BLaER1 treated with 17β-estradiol and CSF1 and Interleukin-3, amounts not matched to agents 10 nM and 100 nM (cell line): ENCODE results near the gene HMGN4.
A peak's percentile ranks its signal among the peaks of the same experiment; 100 is the strongest.
"Not testable (repeated sequence)": the region's sequence is repeated elsewhere in the genome, so short reads cannot be mapped to it uniquely, and the experiment has no call there.

Experiments
- H3K27ac ChIP-seq, 11 experiments: shearing (Covaris generic); formaldehyde crosslinking; 2 replicates each; pipeline ENCODE4 v1.8.1; 2022
- H3K27me3 ChIP-seq, 11 experiments: shearing (Covaris generic); formaldehyde crosslinking; 2 replicates each; pipeline ENCODE4 v1.8.1; 2022
- H3K36me3 ChIP-seq, 11 experiments: shearing (Covaris generic); formaldehyde crosslinking; 2 replicates each; pipeline ENCODE4 v1.8.1; 2022
- H3K4me1 ChIP-seq, 10 experiments: shearing (Covaris generic); formaldehyde crosslinking; 2 replicates each; pipeline ENCODE4 v1.8.1; 2022
- H3K4me2 ChIP-seq, 11 experiments: shearing (Covaris generic); formaldehyde crosslinking; 2 replicates each; pipeline ENCODE4 v1.8.1; 2022
- H3K4me3 ChIP-seq, 10 experiments: shearing (Covaris generic); formaldehyde crosslinking; 2 replicates each; pipeline ENCODE4 v1.8.1; 2022
- H3K9ac ChIP-seq, 11 experiments: shearing (Covaris generic); formaldehyde crosslinking; 2 replicates each; pipeline ENCODE4 v1.8.1; 2022
- H3K9me3 ChIP-seq, 11 experiments: shearing (Covaris generic); formaldehyde crosslinking; replicated peaks in 1 of 11; 2 replicates each; pipeline ENCODE4 v1.8.1; 2022
- H4K20me1 ChIP-seq, 11 experiments: shearing (Covaris generic); formaldehyde crosslinking; 2 replicates each; pipeline ENCODE4 v1.8.1; 2022
- Cebpa-rat ChIP-seq, 11 experiments: shearing (Covaris generic); IDR thresholded peaks; 2 replicates each; pipeline ENCODE4 v1.8.1; 2022

Gene HMGN4

GRCh38 chr6:26539071-26539615 lies 977 bp downstream of the HMGN4 start:
- Histone ChIP-seq H3K9ac (peak overlapping the region; percentile 88 to 95 (median 91)), H3K27ac (peak overlapping the region; percentile 77 to 96 (median 89))

GRCh38 chr6:26541579-26541978 lies 3.4 kb downstream of the HMGN4 start:
- H3K4me3 ChIP-seq: no peak overlapping the region
- peaks cover 21 to 55% (median 32%) of the 10 kb centered on the region in 10 experiments for H3K4me1 ChIP-seq
- no peaks in the 10 kb centered on the region for H3K27me3 ChIP-seq
- no peak overlapping the region for H3K9ac ChIP-seq
- no peaks in the 10 kb centered on the region for H3K9me3 ChIP-seq
- H4K20me1 ChIP-seq: peaks cover 0 to 22% (median 6%) of the 10 kb centered on the region in 11 experiments; a peak in 6 of 22 replicates
- H3K27ac ChIP-seq: no peak overlapping the region
- no peak for TF ChIP-seq Cebpa-rat (IDR thresholded peaks at IDR 0.05)
- peaks cover 16 to 65% (median 50%) of the 10 kb centered on the region in 11 experiments for H3K36me3 ChIP-seq
- peak overlapping the region in 5 of 11 experiments; percentile 1 to 27 (median 7); a peak in 3 of 22 replicates for H3K4me2 ChIP-seq

More at GRCh38 chr6:26539071-26539615, 977 bp downstream of the HMGN4 start:
- H3K9me3 ChIP-seq: no peaks in the 10 kb centered on the region
- H3K4me3 ChIP-seq: peak overlapping the region; percentile 78 to 99 (median 85)
- H3K4me2 ChIP-seq: peak overlapping the region; percentile 85 to 96 (median 92)
- H4K20me1 ChIP-seq: peaks cover 0 to 18% (median 0%) of the 10 kb centered on the region in 11 experiments; a peak in 5 of 22 replicates
- no peaks in the 10 kb centered on the region for H3K27me3 ChIP-seq
- peaks cover 12 to 40% (median 26%) of the 10 kb centered on the region in 11 experiments; a peak in 21 of 22 replicates for H3K36me3 ChIP-seq
- no peak for TF ChIP-seq Cebpa-rat (IDR thresholded peaks at IDR 0.05)
- peaks cover 33 to 65% (median 50%) of the 10 kb centered on the region in 10 experiments for H3K4me1 ChIP-seq

GRCh38 chr6:26543953-26544352 lies 5.8 kb downstream of the HMGN4 start:
- Histone ChIP-seq H4K20me1 (peaks cover 0 to 22% (median 6%) of the 10 kb centered on the region in 11 experiments; a peak in 6 of 22 replicates), H3K4me1 (peaks cover 13 to 53% (median 26%) of the 10 kb centered on the region in 10 experiments), H3K36me3 (peaks cover 16 to 76% (median 53%) of the 10 kb centered on the region in 11 experiments), H3K9ac (no peak overlapping the region), H3K4me3 (no peak overlapping the region), H3K27me3 (no peaks in the 10 kb centered on the region), H3K4me2 (no peak overlapping the region), H3K9me3 (no peaks in the 10 kb centered on the region), H3K27ac (no peak overlapping the region)
- TF ChIP-seq Cebpa-rat (IDR thresholded peaks at IDR 0.05): no peak

- no peak overlapping the region for H3K4me2 ChIP-seq
- H3K27me3 ChIP-seq: no peaks in the 10 kb centered on the region
- peaks cover 16 to 76% (median 53%) of the 10 kb centered on the region in 11 experiments for H3K36me3 ChIP-seq
- H3K4me3 ChIP-seq: no peak overlapping the region
- no peak for TF ChIP-seq Cebpa-rat (IDR thresholded peaks at IDR 0.05)
- H3K9me3 ChIP-seq: no peaks in the 10 kb centered on the region
- H4K20me1 ChIP-seq: peaks cover 0 to 22% (median 6%) of the 10 kb centered on the region in 11 experiments; a peak in 6 of 22 replicates
- H3K9ac ChIP-seq: no peak overlapping the region
- peaks cover 8 to 48% (median 21%) of the 10 kb centered on the region in 10 experiments for H3K4me1 ChIP-seq
- no peak overlapping the region for H3K27ac ChIP-seq
Measured at GRCh38 chr6:26544473-26544872, 6.3 kb downstream of the HMGN4 start.

- H3K4me1 ChIP-seq: peaks cover 7 to 44% (median 18%) of the 10 kb centered on the region in 10 experiments; a peak in 17 of 20 replicates
- no peaks in the 10 kb centered on the region for H3K9me3 ChIP-seq
- peaks cover 0 to 13% (median 6%) of the 10 kb centered on the region in 11 experiments; a peak in 6 of 22 replicates for H4K20me1 ChIP-seq
- H3K27me3 ChIP-seq: 0 out of 22 replicates have a peak, but pooled peaks cover 0 to 4% (median 0%) of the 10 kb centered on the region in 11 experiments
- H3K27ac ChIP-seq: peak overlapping the region in 4 of 11 experiments; percentile 30 to 70 (median 39); a peak in 5 of 22 replicates
- H3K36me3 ChIP-seq: peaks cover 16 to 66% (median 47%) of the 10 kb centered on the region in 11 experiments
- peak overlapping the region in 6 of 11 experiments; percentile 3 to 65 (median 28); a peak in 11 of 22 replicates for H3K4me2 ChIP-seq
- no peak overlapping the region for H3K4me3 ChIP-seq
- TF ChIP-seq Cebpa-rat (IDR thresholded peaks at IDR 0.05): no peak
- H3K9ac ChIP-seq: peak overlapping the region in 2 of 11 experiments; percentile 4 to 8; a peak in 1 of 22 replicates
Measured at GRCh38 chr6:26545627-26546026, 7.5 kb downstream of the HMGN4 start.

GRCh38 chr6:26547363-26547762 lies 9.2 kb downstream of the HMGN4 start:
- not testable (repeated sequence) for H3K9me3 ChIP-seq, H3K4me3 ChIP-seq, H3K27me3 ChIP-seq, H3K27ac ChIP-seq, H3K9ac ChIP-seq, H3K4me2 ChIP-seq
- Histone ChIP-seq H3K4me1 (peaks cover 10 to 29% (median 17%) of the 10 kb centered on the region in 10 experiments; a peak in 18 of 20 replicates), H3K36me3 (peaks cover 11 to 51% (median 41%) of the 10 kb centered on the region in 11 experiments), H4K20me1 (peaks cover 0 to 11% (median 4%) of the 10 kb centered on the region in 11 experiments; a peak in 6 of 22 replicates)

- H3K4me2 ChIP-seq: peak overlapping the region; percentile 65 to 80 (median 73)
Measured at GRCh38 chr6:26550250-26550993, 12.3 kb downstream of the HMGN4 start.

DNA sequence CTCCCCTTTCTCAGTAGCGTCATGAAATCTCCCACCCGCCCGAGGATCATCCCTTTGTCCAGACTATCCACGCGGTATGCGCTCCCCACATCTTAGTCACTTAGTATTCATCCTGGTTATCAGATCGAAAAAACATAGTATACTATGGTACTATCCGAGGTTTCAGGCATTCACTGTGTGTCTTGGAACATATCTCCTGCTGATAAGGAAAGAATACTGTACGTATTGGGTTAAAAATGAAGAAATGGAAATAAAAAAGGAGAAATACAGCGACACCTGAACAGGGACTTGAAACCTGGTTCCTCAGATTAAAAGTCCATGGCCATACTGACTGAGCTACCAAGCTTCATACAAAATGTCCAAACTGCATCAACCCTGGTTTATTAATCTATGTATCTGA lies 14.0 kb downstream of the HMGN4 start:
- no peak for TF ChIP-seq Cebpa-rat (IDR thresholded peaks at IDR 0.05)
- Histone ChIP-seq H3K4me3 (peak overlapping the region in 4 of 10 experiments; percentile 69 to 78 (median 78); a peak in 5 of 20 replicates), H3K4me1 (peaks cover 0 to 31% (median 25%) of the 10 kb centered on the region in 10 experiments; a peak in 17 of 20 replicates), H3K9me3 (peaks cover 0 to 14% (median 8%) of the 10 kb centered on the region in 11 experiments; a peak in 10 of 22 replicates), H3K27me3 (0 out of 22 replicates have a peak, but pooled peaks cover 0 to 4% (median 0%) of the 10 kb centered on the region in 11 experiments), H3K36me3 (peaks cover 0 to 6% (median 3%) of the 10 kb centered on the region in 11 experiments; a peak in 8 of 22 replicates), H4K20me1 (no peaks in the 10 kb centered on the region), H3K4me2 (peak overlapping the region; percentile 79 to 93 (median 86); a peak in 21 of 22 replicates), H3K27ac (no peak overlapping the region), H3K9ac (peak overlapping the region in 2 of 11 experiments; percentile 76; a peak in 1 of 22 replicates)

More at GRCh38 chr6:26550250-26550993, 12.3 kb downstream of the HMGN4 start:
- no peaks in the 10 kb centered on the region for H3K9me3 ChIP-seq
- H3K36me3 ChIP-seq: peaks cover 0 to 23% (median 13%) of the 10 kb centered on the region in 11 experiments; a peak in 16 of 22 replicates
- no peak for TF ChIP-seq Cebpa-rat (IDR thresholded peaks at IDR 0.05)
- peak overlapping the region in 5 of 11 experiments; percentile 25 to 63 (median 47); a peak in 12 of 22 replicates for H3K27ac ChIP-seq
- 0 out of 22 replicates have a peak, but pooled peaks cover 0 to 4% (median 0%) of the 10 kb centered on the region in 11 experiments for H3K27me3 ChIP-seq
- H3K4me1 ChIP-seq: peaks cover 5 to 37% (median 30%) of the 10 kb centered on the region in 10 experiments
- no peaks in the 10 kb centered on the region for H4K20me1 ChIP-seq
- peak overlapping the region; percentile 54 to 73 (median 64) for H3K4me3 ChIP-seq
- peak overlapping the region; percentile 47 to 74 (median 62); a peak in 19 of 22 replicates for H3K9ac ChIP-seq
